BLaER1 treated with 17β-estradiol and CSF1 and Interleukin-3, amounts not matched to agents 10 nM and 100 nM (cell line): ENCODE measurements around the gene MIGA1.

ENCODE experiments used
- H3K27ac ChIP-seq, 11 experiments: shearing (Covaris generic); formaldehyde crosslinking; 2 replicates each; pipeline ENCODE4 v1.8.1; 2022
- H3K27me3 ChIP-seq, 11 experiments: shearing (Covaris generic); formaldehyde crosslinking; 2 replicates each; pipeline ENCODE4 v1.8.1; 2022
- H3K36me3 ChIP-seq, 11 experiments: shearing (Covaris generic); formaldehyde crosslinking; 2 replicates each; pipeline ENCODE4 v1.8.1; 2022
- H3K4me1 ChIP-seq, 10 experiments: shearing (Covaris generic); formaldehyde crosslinking; 2 replicates each; pipeline ENCODE4 v1.8.1; 2022
- H3K4me2 ChIP-seq, 11 experiments: shearing (Covaris generic); formaldehyde crosslinking; 2 replicates each; pipeline ENCODE4 v1.8.1; 2022
- H3K4me3 ChIP-seq, 10 experiments: shearing (Covaris generic); formaldehyde crosslinking; 2 replicates each; pipeline ENCODE4 v1.8.1; 2022
- H3K9ac ChIP-seq, 11 experiments: shearing (Covaris generic); formaldehyde crosslinking; 2 replicates each; pipeline ENCODE4 v1.8.1; 2022
- H3K9me3 ChIP-seq, 11 experiments: shearing (Covaris generic); formaldehyde crosslinking; replicated peaks in 1 of 11; 2 replicates each; pipeline ENCODE4 v1.8.1; 2022
- H4K20me1 ChIP-seq, 11 experiments: shearing (Covaris generic); formaldehyde crosslinking; 2 replicates each; pipeline ENCODE4 v1.8.1; 2022
- Cebpa-rat ChIP-seq, 11 experiments: shearing (Covaris generic); IDR thresholded peaks; 2 replicates each; pipeline ENCODE4 v1.8.1; 2022

Gene MIGA1

GRCh38 chr1:77858725-77859124, 79.3 kb downstream of the MIGA1 start:
- Histone ChIP-seq H3K4me2 (no peak overlapping the region), H3K4me3 (no peak overlapping the region), H3K9ac (no peak overlapping the region), H3K9me3 (peaks cover 35 to 38% (median 37%) of the 10 kb centered on the region in 11 experiments), H4K20me1 (0 out of 22 replicates have a peak, but pooled peaks cover 0 to 7% (median 0%) of the 10 kb centered on the region in 11 experiments), H3K36me3 (peaks cover 46 to 92% (median 66%) of the 10 kb centered on the region in 11 experiments), H3K27me3 (no peaks in the 10 kb centered on the region), H3K4me1 (no peaks in the 10 kb centered on the region), H3K27ac (no peak overlapping the region)
- no peak for TF ChIP-seq Cebpa-rat (IDR thresholded peaks at IDR 0.05)

GRCh38 chr1:77859248-77859647, 79.8 kb downstream of the MIGA1 start:
- Histone ChIP-seq H3K9me3 (peaks cover 30 to 33% (median 32%) of the 10 kb centered on the region in 11 experiments), H3K4me1 (no peaks in the 10 kb centered on the region), H3K27me3 (no peaks in the 10 kb centered on the region), H3K4me3 (no peak overlapping the region), H4K20me1 (0 out of 22 replicates have a peak, but pooled peaks cover 0 to 7% (median 0%) of the 10 kb centered on the region in 11 experiments), H3K4me2 (no peak overlapping the region), H3K27ac (no peak overlapping the region), H3K36me3 (peaks cover 44 to 92% (median 66%) of the 10 kb centered on the region in 11 experiments), H3K9ac (no peak overlapping the region)
- no peak for TF ChIP-seq Cebpa-rat (IDR thresholded peaks at IDR 0.05)

GRCh38 chr1:77866296-77866695, 86.8 kb downstream of the MIGA1 start:
- no peak overlapping the region for H3K4me2 ChIP-seq

GRCh38 chr1:77872645-77873044, 93.2 kb downstream of the MIGA1 start:
- Histone ChIP-seq H3K9ac (no peak overlapping the region), H3K36me3 (peaks cover 10 to 61% (median 27%) of the 10 kb centered on the region in 11 experiments), H3K4me3 (no peak overlapping the region), H4K20me1 (no peaks in the 10 kb centered on the region), H3K9me3 (peaks cover 0 to 9% (median 4%) of the 10 kb centered on the region in 11 experiments; a peak in 11 of 22 replicates), H3K27ac (no peak overlapping the region), H3K4me2 (no peak overlapping the region), H3K27me3 (no peaks in the 10 kb centered on the region), H3K4me1 (no peaks in the 10 kb centered on the region)
- no peak for TF ChIP-seq Cebpa-rat (IDR thresholded peaks at IDR 0.05)

More at GRCh38 chr1:77866296-77866695, 86.8 kb downstream of the MIGA1 start:
- Histone ChIP-seq H3K36me3 (peaks cover 46 to 76% (median 64%) of the 10 kb centered on the region in 11 experiments), H3K9me3 (peaks cover 0 to 9% (median 4%) of the 10 kb centered on the region in 11 experiments; a peak in 11 of 22 replicates), H3K27me3 (no peaks in the 10 kb centered on the region), H3K4me1 (no peaks in the 10 kb centered on the region), H3K27ac (no peak overlapping the region), H4K20me1 (no peaks in the 10 kb centered on the region; a peak in 1 of 22 replicates), H3K9ac (no peak overlapping the region), H3K4me3 (no peak overlapping the region)
- no peak for TF ChIP-seq Cebpa-rat (IDR thresholded peaks at IDR 0.05)

- peaks cover 3 to 57% (median 19%) of the 10 kb centered on the region in 11 experiments for H3K36me3 ChIP-seq
- no peaks in the 10 kb centered on the region for H4K20me1 ChIP-seq
- no peak for TF ChIP-seq Cebpa-rat (IDR thresholded peaks at IDR 0.05)
- H3K4me3 ChIP-seq = no peak overlapping the region
- no peak overlapping the region for H3K4me2 ChIP-seq
- no peak overlapping the region for H3K9ac ChIP-seq
- no peaks in the 10 kb centered on the region for H3K4me1 ChIP-seq
- H3K27ac ChIP-seq = no peak overlapping the region
- no peaks in the 10 kb centered on the region for H3K27me3 ChIP-seq
- peaks cover 0 to 5% (median 1%) of the 10 kb centered on the region in 11 experiments; a peak in 10 of 22 replicates for H3K9me3 ChIP-seq
These were observed 94.0 kb downstream of the MIGA1 start for GRCh38 chr1:77873461-77873860.

GRCh38 chr1:77874804-77875445, 95.5 kb downstream of the MIGA1 start:
- no peaks in the 10 kb centered on the region for H3K27me3 ChIP-seq
- H3K9me3 ChIP-seq = no peaks in the 10 kb centered on the region
- no peak overlapping the region for H3K27ac ChIP-seq
- H3K4me2 ChIP-seq = no peak overlapping the region
- H3K9ac ChIP-seq = no peak overlapping the region
- H3K36me3 ChIP-seq = peaks cover 0 to 53% (median 16%) of the 10 kb centered on the region in 11 experiments; a peak in 17 of 22 replicates
- no peaks in the 10 kb centered on the region for H3K4me1 ChIP-seq
- no peaks in the 10 kb centered on the region for H4K20me1 ChIP-seq
- H3K4me3 ChIP-seq = no peak overlapping the region
- no peak for TF ChIP-seq Cebpa-rat (IDR thresholded peaks at IDR 0.05)

- Histone ChIP-seq H3K9me3 (no peaks in the 10 kb centered on the region), H3K4me2 (no peak overlapping the region), H3K36me3 (peaks cover 0 to 50% (median 15%) of the 10 kb centered on the region in 11 experiments; a peak in 17 of 22 replicates), H3K27ac (no peak overlapping the region), H3K9ac (no peak overlapping the region), H3K4me3 (no peak overlapping the region), H3K4me1 (no peaks in the 10 kb centered on the region), H3K27me3 (no peaks in the 10 kb centered on the region), H4K20me1 (no peaks in the 10 kb centered on the region)
- no peak for TF ChIP-seq Cebpa-rat (IDR thresholded peaks at IDR 0.05)
These were observed 97.4 kb downstream of the MIGA1 start for GRCh38 chr1:77876884-77877283.

GRCh38 chr1:77881061-77881460, 101.6 kb downstream of the MIGA1 start:
- peaks cover 0 to 10% (median 0%) of the 10 kb centered on the region in 11 experiments; a peak in 4 of 22 replicates for H3K36me3 ChIP-seq
- no peak overlapping the region for H3K9ac ChIP-seq
- H3K4me1 ChIP-seq = no peaks in the 10 kb centered on the region
- peaks cover 0 to 2% (median 0%) of the 10 kb centered on the region in 11 experiments; a peak in 5 of 22 replicates for H3K27me3 ChIP-seq
- H3K4me2 ChIP-seq = no peak overlapping the region
- H3K27ac ChIP-seq = no peak overlapping the region
- H3K4me3 ChIP-seq = no peak overlapping the region
- TF ChIP-seq Cebpa-rat (IDR thresholded peaks at IDR 0.05) = no peak
- no peaks in the 10 kb centered on the region for H4K20me1 ChIP-seq
- no peaks in the 10 kb centered on the region for H3K9me3 ChIP-seq

GRCh38 chr1:77882411-77882810, 103.0 kb downstream of the MIGA1 start:
- no peak for TF ChIP-seq Cebpa-rat (IDR thresholded peaks at IDR 0.05)
- peaks cover 11 to 15% (median 13%) of the 10 kb centered on the region in 11 experiments for H3K27me3 ChIP-seq
- no peak overlapping the region for H3K4me3 ChIP-seq
- H3K36me3 ChIP-seq = peaks cover 0 to 6% (median 0%) of the 10 kb centered on the region in 11 experiments; a peak in 3 of 22 replicates
- H3K27ac ChIP-seq = no peak overlapping the region
- no peaks in the 10 kb centered on the region for H3K4me1 ChIP-seq
- peaks cover 0 to 10% (median 3%) of the 10 kb centered on the region in 11 experiments; a peak in 7 of 22 replicates for H3K9me3 ChIP-seq
- H4K20me1 ChIP-seq = peaks cover 0 to 2% (median 0%) of the 10 kb centered on the region in 11 experiments; a peak in 1 of 22 replicates
- H3K9ac ChIP-seq = no peak overlapping the region
- H3K4me2 ChIP-seq = no peak overlapping the region
